Stimulated activated CD8-positive, alpha-beta memory T cell treated with anti-CD3 and anti-CD28 coated beads, Interleukin-7, amount 100 ng/mL, for 24 hours (primary cell): Measurements from ENCODE around the gene TFIP11.

Source experiments
- DNase-seq: peaks from one replicate; pipeline ENCODE4 v3.0.0-alpha.2; 2020; ENCODE audit warnings: low read depth

The TFIP11 gene

GRCh38 chr22:26503758-26504157 lies 8.5 kb downstream of the TFIP11 start:
- DNase-seq: no peak

DNA sequence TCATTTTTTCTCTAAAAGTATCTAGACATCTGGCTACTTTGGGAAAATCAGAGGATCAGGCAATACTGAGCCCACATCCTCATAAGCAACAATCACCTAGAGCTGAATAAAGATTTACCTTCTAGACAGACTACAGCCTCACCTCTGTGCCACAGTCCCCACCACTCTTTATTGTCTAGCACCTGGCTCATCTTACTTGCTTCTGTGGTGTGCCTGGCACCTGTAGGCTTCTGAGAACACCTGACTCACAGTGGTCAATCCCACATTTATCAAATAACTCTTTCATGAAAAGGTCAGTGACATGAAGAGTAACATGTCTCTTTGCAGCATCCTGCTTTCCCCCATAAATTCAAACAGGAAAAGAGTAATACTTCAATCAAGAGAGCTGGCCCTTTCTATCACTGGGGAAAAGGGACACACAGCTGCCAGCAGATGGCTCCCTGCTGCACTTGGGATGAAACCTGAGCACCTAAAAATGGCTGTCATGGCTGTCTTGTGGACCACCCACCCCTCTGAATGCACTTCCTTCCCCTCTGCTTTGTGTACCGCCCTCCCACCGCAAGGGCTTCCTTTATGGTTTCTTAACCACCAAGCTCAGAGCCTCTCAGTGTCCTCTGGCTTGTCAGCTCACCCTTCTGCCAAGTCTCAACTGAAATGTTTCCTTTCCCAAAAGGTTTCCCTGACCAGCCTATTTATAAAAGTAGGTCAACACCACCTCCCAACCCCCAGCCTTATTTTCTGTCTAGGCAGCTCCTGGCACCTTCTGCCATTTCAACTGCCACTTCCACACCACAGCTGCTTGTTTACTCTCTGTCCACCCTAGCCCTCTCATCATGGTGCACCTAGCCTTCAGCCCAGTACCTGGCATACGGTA lies 9.3 kb downstream of the TFIP11 start:
- no peak for DNase-seq

DNA sequence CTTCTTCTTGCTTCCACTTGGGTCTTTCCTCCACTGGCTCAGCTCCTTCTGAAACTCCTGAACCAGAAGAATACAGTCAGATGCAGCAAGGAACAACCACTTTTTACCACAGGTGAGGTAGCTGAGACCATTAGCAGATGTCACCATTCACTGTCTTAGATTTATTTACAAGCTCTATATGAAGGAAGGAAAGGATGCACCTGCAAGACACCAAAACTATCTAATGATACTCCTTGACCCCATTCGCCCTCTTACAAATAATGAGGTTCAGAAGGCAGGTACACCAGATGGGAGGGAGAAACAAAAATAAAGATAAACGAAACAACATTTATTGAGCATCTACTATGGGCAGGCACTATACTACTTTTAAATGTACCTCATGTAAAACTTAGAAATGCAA lies 10.3 kb downstream of the TFIP11 start:
- no peak for DNase-seq

DNA sequence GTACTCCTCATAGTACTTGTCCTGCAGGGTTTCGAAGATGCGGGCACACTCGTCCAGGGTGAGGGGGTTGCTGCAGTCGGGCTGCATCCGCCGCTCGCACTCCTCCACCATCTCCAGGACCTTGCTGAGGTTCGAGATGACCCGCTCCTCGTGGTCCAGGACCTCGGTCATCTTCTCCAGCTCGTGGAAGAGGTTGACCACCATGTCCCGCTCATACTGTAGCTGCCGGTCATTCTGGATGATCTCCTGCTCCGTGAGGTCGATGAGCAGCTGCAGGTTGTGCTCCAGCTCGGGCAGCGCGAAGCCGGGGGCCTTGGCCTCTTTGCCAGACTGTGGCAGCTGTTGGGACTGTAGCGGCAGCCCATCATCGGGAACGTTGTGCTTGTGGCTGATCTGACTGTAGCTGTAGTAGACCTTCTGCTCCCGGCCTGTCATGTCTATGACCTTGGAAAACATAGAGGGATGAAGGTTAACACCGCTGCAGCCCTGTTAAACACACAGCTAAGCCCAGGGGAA lies 13.0 kb downstream of the TFIP11 start:
- no peak for DNase-seq

- no peak for DNase-seq
Measured at GRCh38 chr22:26496456-26496855, 15.8 kb downstream of the TFIP11 start.

GRCh38 chr22:26494506-26494905 lies 17.8 kb downstream of the TFIP11 start:
- DNase-seq: no peak

DNA sequence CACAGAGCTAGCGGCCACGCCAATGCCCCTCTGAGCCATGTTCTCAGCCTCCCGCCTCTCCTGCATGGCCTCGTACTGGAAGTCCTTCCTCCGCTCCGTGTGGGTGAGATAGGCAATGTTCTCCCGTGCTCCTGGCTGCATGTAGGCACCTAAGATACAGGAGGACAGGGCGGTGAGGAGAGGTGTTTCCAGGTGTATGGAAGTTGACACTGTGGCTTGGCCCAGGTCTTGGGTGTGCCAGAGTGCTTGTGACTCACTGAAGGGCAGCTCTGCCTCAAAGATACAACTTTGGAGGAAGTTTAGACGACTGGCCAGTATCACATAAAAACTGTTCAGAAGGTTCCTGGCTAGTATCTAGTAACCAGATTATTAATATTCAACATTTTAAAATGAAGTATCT lies 20.1 kb downstream of the TFIP11 start:
- DNase-seq: no peak

- DNase-seq: no peak
Measured at GRCh38 chr22:26489447-26490036, 22.7 kb downstream of the TFIP11 start.

DNA sequence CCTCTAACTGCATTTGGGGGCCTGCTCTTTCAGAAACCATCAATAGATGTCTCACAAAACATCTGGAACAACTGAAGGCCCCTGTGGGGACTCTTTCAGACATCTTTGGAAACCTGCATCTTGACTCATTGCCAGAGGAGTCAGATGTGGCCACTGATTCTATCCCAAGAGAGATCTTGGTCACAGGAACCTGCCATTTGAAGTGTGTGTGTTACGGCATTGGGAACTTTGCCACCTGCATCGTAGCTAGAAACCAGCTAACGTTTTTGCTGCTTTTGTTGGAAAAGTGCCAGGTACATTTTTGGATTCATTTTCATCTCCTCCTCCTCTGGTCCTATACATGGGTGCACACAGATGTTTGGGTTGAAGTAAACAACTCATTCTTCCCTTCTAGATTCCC lies 24.3 kb downstream of the TFIP11 start:
- no peak for DNase-seq

DNA sequence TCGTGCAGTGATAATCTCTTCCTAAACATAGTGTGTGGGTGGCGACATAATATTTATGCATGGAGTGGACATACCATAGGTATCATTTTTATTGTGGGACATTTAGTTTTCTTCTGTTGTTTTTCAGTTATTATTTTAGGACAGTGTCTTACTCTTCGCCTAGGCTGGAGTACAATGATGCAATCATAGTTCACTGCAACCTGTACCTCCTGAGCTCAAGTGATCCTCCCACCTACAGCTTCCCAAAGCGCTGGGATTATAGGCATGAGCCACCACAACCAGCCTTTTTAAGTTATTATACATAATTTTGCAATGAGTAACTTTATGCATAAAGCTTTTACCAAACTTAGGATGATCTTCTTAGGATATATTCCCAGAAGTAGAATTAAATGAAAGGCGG lies 25.9 kb downstream of the TFIP11 start:
- no peak for DNase-seq

DNA sequence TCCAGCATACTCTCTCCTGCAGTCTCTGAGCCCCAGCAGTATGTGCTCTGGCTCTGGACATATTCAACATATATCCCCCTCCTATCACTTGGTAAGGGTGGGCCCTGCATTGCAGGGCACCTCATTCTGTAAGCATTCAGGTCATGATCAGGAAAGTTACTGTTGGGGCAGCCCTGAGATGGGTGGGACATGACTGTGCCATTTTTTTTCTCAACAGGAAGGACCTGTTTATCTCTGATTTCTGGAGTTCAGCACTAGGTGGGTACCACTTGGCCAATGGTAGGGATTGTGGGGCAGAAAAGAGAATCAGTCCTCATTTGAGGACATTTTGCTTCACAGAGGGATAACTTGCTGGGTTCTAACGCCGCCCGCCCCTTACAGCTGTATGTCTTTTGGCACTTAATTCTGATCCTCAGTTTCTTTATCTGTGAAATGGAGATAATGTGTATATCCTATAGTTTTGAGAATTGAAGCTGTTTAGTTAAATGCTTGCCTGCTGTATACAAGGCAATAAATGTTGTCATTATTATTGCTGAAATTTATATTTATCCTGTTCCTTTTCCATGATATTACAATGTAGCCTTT lies 26.4 kb downstream of the TFIP11 start:
- no peak for DNase-seq

DNA sequence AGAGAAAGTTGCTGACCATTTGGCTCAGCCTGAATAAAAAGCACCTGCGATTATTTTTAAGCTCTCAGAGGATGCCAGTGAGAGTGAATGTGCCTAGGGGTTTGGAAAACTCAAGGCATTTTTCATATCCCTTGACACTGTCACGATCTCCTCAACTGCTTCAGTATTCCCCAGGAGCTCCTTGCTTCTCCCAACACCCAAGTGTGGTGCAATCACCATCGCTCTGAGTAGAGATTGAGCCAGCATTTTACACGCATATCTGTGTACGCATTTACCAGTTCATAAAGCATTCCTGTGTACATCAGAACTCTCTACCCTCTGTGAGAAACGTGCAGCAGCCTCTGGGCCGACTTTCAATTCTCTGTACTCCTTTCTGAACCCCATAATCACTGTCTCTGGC lies 27.3 kb downstream of the TFIP11 start:
- no peak for DNase-seq

DNA sequence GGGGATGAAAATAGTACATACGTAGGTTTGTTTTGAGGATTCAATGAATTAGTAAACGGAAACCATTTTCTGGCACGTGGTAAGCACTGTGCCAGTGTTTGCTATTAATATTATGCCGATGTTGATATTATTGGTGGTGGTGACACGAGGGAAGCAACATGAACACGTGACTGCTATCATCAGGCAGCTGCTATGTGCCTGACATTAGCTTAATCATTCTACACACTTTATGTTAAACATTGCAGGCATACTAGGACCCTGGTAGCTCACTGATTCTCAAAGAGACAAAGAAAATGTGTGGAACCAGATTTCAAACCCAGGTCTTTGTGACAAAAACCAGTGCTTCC lies 27.9 kb downstream of the TFIP11 start:
- DNase-seq: no peak

DNA sequence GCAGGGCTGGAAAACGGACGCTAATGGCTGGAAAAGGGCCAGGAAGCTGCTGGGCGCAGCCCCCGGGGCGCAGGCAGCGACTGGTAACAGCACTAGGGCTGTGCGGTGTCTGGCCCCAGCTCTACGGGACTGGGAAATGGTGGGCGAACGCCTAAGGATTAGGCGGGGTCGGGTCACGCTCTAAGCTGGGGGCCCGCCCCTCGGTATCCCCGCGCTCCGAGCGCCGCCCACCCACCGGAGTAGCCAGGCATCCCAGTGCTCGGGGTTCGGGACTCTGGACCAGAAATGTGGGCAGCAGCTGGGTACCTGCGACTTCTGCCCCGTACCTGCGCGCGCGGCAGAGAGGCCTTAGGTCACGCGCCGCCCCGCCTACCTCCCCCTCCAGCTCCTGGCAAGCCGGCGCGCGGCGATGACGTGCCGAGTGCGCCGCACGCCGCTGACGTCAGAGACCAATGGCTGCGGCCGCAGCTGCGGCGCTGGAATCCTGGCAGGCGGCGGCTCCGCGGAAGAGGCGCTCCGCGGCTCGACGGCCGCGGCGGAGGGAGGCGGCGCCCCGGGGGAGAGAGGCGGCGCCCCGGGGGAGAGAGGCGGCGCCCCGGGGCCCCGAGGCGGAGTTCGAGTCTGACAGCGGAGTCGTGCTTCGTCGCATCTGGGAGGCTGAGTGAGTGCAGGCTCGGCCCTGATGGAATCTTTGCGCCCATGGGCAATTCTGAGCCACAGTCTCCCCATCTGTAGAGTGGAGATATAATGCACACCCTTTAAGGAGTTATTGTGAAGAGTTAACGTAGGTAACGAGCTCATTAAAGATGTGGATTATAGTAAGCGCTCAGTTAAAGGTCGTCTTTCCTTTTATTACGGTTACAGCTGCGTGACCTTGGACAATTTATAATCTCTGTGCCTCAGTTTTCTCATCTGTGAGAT lies 28.6 kb downstream of the TFIP11 start, which contains the start of the genes HPS4 and SRRD:
Gene HPS4, minus strand, starts transcription at position 345 of the 921 bp plus-strand sequence. CDS start 2,021 bp downstream, outside the sequence.
Gene SRRD, plus strand, starts transcription at position 439 of the 921 bp plus-strand sequence. Its CDS starts 14 bp downstream, at position 453.
- DNase-seq: peak; percentile 79

GRCh38 chr22:26483043-26483438 lies 29.2 kb downstream of the TFIP11 start:
- DNase-seq: no peak

GRCh38 chr22:26482161-26482560 lies 30.1 kb downstream of the TFIP11 start:
- no peak for DNase-seq

GRCh38 chr22:26481694-26482093 lies 30.6 kb downstream of the TFIP11 start:
- DNase-seq: no peak

GRCh38 chr22:26481112-26481693 lies 31.1 kb downstream of the TFIP11 start:
- no peak for DNase-seq

DNA sequence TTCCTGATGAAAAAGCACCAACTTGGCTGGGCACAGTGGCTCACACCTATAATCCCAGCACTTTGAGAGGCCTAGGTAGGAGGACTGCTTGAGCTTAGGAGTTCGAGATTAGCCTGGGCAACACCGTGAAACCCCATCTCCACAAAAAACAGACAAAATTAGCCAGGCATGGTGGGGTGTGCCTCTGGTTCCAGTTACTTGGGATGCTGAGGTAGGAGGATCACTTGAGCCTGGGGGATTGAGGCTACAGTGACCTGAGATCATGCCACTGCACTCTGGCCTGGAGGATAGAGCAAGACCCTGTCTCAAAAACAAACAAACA lies 31.7 kb downstream of the TFIP11 start:
- DNase-seq: no peak

DNA sequence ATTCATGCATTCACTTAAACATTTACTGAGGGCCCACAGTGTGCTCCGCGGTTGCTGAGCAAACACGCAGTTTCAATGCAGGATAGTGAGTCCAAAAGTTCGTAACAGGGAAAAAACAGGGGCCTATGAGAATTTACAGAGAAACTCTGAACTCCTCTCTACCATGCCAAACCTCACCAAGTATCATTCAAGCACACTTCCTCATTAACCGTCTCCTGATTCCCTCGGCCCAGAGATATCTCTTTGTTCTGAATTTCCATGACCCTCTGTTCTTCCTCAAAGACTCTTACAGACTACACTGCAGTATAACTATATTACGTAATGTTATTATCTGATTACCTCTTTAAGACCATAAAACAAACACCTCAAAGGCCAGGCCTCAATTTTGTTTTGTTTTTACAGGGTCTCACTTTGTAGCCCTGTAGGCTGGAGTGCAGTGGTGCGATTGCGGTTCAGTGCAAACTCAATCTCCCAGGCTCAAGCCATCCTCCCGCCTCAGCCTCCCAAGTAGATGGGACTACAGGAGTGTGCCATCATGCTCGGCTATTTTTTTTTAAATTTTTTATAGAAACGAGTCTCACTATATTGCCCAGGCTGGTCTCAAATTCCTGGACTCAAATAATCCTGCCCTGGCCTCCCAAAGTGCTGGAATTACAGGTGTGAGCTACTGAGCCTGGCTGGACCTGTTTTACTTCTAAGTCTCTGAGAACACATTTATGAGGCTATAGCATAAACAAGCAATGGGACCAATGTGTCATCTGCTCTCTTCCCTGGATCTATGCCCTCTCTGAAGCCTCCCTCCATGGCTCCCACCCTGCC lies 32.3 kb downstream of the TFIP11 start:
- no peak for DNase-seq
